ENCODE results near the gene RGS14.
A peak's percentile ranks its signal among the peaks of the same experiment; 100 is the strongest.
"Not testable (repeated sequence)": the region's sequence is repeated elsewhere in the genome, so short reads cannot be mapped to it uniquely, and the experiment has no call there.

The RGS14 gene

DNA sequence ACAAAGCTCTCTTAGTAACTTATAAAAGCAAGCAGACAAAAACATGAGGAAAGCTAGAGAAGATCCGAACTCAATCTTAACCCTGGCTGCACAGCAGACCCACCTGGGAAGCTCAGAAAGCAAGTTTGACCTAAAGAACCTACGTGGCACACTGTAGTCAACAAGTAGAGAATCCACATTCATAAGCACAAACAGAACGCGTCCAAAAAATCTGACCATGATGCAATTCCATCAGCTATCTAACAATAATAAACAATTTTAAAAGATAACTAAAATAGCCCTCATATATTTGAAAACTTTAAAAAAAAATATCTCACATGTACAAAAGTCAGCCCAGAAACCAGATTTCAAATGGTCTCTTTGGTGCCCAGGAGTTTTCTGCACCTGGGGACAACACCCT lies 10.9 kb upstream of the RGS14 start:
- no peak for DNase-seq (ENCODE audit: low spot score)

- DNase-seq (ENCODE audit: low spot score): no peak
Observed at GRCh38 chr5:177347699-177348098, 10.0 kb upstream of the RGS14 start.

GRCh38 chr5:177349362-177349647 lies 8.4 kb upstream of the RGS14 start:
- no peak for DNase-seq (ENCODE audit: low spot score)

- no peak for DNase-seq (ENCODE audit: low spot score)
Observed at GRCh38 chr5:177349762-177350161, 8.0 kb upstream of the RGS14 start.

GRCh38 chr5:177350776-177351391 lies 6.8 kb upstream of the RGS14 start:
- DNase-seq (ENCODE audit: low spot score): no peak

- DNase-seq (ENCODE audit: low spot score): peak; percentile 94
Observed at GRCh38 chr5:177351392-177352329, 6.1 kb upstream of the RGS14 start, which contains the start of gene LMAN2. Gene LMAN2, minus strand, starts transcription at chr5:177351668. Its CDS starts 21 bp downstream, at chr5:177351647.

DNA sequence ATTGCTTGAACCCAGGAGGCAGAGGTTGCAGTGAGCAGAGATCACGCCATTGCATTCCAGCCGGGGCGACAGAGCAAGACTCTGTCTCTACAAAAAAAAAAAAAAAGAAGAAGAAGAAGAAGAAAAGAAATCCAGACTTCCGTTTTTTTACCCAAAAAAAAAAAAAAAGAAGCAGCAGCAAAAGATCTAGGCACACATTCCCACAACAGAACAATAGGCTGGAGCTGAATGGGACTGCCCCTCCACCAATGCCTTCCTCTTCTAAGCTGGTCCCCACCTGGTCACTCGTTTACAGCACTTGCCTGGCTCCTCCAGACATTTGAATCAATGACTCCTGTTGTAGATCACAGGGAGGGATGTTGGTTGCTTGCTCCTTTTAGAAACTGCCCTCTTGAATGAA lies 4.6 kb upstream of the RGS14 start:
- DNase-seq (ENCODE audit: low spot score): no peak

DNA sequence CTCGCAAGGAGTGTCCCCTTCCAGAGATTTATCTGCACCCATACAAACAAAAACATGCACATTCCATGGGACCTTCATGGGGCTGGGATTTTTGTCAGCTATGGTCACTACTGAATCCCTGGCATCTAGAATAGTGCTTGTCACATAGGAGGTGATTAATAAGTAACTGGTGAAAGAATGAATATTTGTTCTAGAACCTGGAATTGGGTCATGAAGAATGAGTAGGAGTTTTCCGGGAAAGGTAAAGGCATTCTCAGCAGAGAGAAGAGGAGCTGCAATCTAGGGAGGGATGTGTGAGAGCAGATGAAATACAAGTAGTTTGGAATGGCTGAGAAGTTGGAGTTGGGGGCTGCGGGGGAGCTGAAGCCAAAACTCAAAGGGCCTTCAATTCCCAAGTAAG lies 3.5 kb upstream of the RGS14 start:
- no peak for DNase-seq (ENCODE audit: low spot score)

DNA sequence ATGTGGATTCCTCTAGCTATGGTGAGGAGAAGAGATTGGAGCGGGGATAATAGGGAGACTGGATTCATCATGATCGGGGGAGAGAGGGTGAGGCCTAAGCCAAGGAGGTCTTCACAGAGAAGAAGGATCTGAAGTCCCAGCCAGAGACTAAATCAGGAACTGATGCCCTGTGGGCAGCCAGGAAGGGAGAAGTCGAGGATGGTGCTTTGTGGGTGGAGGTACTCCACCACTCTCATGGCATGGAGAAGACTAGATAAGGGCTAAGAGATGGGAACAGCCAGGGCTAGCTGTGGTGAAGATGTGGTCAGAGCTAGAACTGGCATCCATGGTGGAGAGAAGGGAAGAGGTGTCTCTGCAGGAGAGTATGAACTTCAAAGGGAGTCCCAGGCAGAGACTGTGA lies 3.0 kb upstream of the RGS14 start:
- DNase-seq (ENCODE audit: low spot score): no peak

DNA sequence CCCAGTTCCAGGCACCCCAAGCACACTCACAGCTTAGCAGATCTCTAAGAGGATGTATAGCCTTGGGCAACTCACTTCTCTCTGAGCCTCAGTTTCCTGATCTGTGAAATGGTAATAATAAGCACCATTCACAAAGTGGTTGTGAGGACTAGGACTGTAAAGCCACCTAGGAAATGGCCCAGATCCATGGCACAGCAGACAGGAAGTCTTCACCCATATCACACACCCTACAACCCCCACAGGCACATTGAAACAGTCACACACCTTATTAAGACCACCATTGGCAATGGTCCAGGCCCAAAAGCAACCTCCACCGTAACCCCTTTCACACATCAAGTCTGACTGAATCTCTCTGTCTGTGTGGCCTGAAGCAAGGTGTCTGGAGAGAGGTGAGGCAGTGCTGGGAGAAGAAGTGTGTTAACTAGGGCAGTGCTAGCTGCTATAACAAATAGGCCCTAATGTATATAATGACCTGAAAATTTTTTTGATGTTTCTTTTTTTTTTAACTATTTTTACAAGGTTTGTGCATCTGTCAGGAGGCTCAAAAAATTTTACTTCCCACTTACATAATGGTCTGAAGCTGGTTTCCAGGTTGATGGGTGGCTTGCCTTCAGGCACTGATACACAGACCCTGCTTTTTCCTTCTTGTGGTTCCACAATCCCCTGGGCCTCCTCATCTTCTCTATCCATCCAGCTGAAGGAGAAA lies 2.4 kb upstream of the RGS14 start:
- DNase-seq (ENCODE audit: low spot score): no peak

DNA sequence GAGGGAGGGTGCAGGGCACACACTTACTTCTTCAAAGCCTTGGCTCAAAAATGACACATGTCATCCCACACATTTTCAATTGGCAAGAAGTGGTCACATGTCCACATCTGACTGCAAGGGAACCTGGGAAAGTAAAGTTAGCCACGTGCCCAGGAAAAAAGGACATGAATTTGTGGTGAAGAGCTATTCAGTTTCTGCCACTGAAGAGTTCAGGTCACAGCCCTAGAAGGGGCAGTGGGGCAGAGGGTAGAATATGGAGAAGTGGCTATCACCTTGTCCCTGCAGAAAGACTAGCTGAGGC lies 1.9 kb upstream of the RGS14 start:
- no peak for DNase-seq (ENCODE audit: low spot score)

GRCh38 chr5:177356746-177357145 lies 978 bp upstream of the RGS14 start:
- no peak for DNase-seq (ENCODE audit: low spot score)

DNA sequence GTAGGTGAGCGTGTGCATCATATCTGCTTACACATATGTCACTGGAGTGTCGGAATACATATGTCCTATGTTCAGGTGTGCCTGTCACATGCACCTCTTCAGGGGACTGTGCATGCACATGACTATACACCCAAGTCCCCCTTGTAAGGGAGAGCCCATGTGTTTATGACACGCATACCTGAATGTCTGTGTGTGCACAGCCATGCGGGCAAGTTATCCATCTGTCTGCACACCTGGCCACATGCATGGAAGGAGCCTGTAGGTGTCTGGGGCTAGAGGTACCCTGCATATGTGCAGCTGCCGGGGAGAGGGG lies 622 bp upstream of the RGS14 start:
- no peak for DNase-seq (ENCODE audit: low spot score)

DNA sequence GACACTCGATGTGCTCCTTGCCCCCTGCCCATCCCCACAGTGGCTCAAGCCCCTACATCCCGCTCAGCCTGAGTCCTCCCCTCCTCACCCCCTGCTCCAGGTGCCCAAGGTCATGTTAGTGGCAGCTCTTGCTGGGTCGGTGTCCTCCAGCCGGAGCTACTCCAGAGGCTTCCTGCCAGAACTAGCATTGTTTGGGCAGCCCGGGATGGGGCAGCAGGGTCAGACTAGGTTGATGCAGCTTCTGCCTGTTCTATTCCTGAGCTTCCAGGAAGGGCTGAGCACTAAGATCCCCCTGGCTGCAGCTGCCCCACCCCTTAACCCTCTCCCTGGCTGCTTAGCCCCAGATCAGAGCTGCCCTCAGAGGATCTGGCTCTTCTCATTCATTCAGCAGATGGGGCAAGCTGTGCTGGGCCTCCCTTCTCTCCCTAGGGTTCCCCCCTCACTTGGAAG lies 671 bp downstream of the RGS14 start:
- peak; percentile 21 for DNase-seq (ENCODE audit: low spot score)

DNA sequence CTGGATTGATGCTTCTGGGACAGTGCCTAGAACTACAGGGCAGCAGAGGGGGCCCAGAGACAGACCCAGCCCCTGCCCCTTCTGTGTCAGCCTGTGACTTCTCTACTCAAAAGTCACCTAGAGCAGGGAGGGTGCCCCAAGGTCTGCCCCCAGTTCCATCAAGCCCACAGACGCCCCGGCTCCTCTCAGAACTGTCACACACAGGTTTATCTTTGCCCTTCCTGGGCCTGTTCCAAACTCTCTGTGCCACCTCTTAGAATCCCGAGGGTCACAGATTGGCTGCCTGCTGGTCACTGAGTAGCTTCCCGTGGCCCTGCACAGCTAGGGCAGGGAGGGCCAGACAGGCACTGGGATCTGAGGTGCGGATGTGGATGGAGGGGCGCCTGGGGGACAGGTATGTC lies 1.7 kb downstream of the RGS14 start:
- no peak for DNase-seq (ENCODE audit: low spot score)

- DNase-seq (ENCODE audit: low spot score): no peak
Observed at GRCh38 chr5:177359860-177360259, 2.1 kb downstream of the RGS14 start.

GRCh38 chr5:177360740-177361139 lies 3.0 kb downstream of the RGS14 start:
- DNase-seq (ENCODE audit: low spot score): not testable (repeated sequence)

DNA sequence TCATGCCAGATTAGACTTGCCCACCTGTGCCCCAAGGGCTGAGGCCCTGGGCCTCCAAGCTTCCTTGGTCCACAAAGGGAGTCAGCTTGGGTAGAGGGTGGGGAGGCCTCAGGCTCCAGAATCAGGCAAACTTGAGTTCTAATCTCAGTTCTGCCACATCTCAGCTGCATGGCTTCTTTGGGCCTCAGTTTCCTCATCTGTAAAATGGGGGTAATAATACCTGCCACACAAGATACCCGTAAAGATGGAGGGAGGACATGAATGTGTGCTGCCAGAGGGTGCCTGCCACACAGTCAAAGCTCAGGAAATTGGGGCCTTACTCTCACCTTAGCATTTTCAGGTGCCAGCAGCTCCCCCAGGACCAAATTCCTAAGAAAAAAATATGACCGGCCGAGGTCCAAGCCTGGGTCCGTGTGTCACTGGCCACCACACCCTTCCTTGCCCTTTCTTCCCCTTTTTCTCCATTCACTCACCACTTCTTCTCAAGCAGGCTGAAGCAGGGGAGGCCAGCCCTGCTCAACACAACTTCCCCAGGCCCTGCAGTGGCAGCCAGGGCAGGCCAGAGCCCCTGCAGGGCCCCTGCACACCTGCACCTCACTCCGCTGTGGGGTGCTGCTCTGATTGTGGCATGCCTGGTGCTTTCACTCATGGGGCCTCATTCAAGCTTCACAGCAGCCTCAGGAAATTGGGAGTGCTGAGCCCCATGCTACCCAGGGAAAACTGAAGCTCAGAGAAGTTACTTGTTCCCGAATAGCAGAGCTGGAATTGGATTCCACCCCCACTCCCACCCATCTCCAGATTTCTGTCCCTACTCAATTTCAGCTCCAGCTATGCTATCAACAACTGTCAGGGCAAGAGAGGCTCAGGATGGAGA lies 3.9 kb downstream of the RGS14 start:
- no peak for DNase-seq (ENCODE audit: low spot score)

- DNase-seq (ENCODE audit: low spot score): no peak
Observed at GRCh38 chr5:177362292-177362609, 4.5 kb downstream of the RGS14 start.

DNA sequence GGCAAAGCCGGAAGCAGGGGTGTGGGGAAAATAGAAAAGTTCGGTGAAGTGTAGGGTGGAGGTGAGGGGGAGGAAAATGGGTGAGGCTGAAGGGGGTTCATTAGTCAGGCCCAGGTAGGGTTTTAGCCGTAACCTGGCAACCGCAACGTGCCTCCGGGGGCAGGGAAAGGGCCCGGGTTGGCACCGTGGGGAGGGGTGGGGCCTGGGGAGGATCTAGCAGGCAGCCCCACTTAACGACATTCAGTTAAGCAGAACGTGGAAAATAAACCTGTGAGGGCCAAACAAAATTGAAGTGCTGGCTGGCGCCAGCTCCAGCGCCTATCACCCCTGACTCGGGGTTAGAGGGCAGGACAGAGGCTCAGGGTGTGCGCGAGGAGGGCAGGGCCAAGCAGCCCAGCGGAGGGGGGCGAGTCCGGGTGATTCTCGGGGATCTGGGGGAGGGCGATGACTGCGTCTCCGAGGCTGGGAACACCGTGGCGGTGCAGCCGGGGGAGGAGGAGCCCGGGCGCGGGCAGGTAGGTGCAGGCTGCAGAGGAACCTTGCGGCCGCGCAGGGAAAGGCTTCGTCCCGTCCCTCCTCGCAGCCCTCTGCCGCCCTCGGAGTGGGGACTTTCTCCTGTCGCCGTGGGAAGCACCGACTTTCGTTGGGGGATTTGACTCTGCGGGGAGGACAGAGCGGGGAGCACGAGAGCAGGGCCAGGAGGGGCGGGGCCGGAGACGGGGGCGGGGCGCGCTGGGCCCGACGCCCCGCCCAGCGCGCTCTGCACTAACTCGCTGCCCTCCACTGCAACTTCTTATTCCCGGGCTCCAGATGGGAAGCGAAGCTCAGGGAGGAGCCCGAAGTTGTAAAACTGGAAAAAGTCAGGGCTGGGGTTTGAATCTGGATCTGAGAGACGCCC lies 5.1 kb downstream of the RGS14 start:
- peak; percentile 79 for DNase-seq (ENCODE audit: low spot score)

GRCh38 chr5:177363565-177363964 lies 5.8 kb downstream of the RGS14 start:
- DNase-seq (ENCODE audit: low spot score): no peak

Data from hematopoietic multipotent progenitor cell treated with erythropoietin and hydrocortisone succinate and interleukin-3 and kit ligand, for 17 days (in vitro differentiated cells).